Measurements from ENCODE around the gene EPN3.
A peak's percentile ranks its signal among the peaks of the same experiment; 100 is the strongest.

EPN3 gene

DNA sequence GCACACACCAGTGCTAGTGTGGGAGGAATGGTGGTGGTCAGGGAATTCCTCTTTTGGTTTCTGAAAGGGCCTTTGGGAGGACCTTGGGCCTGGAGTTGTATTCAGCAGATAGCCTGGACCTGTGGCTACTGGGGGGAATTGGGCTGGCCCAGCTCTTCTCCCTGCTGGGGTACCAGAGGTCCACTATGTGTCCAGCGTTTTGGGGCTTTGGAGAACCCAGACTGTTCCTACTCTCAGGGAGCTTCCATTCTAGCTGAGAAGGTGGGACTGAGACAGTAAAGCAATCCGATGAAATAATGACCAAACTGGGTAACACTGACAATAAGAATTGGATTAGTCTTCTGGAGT is 2.4 kb downstream of the EPN3 start:
- Histone ChIP-seq H3K9me3 (ENCODE audit: control insufficient read depth, insufficient read depth, low read length) (no peaks in the 10 kb centered on the region), H3K4me1 (ENCODE audit: insufficient read depth, low read length) (peaks cover 27% of the 10 kb centered on the region), H3K36me3 (ENCODE audit: insufficient read depth, low read length) (no peaks in the 10 kb centered on the region), H3K9ac (ENCODE audit: low read depth, low read length) (no peak overlapping the region)

DNA sequence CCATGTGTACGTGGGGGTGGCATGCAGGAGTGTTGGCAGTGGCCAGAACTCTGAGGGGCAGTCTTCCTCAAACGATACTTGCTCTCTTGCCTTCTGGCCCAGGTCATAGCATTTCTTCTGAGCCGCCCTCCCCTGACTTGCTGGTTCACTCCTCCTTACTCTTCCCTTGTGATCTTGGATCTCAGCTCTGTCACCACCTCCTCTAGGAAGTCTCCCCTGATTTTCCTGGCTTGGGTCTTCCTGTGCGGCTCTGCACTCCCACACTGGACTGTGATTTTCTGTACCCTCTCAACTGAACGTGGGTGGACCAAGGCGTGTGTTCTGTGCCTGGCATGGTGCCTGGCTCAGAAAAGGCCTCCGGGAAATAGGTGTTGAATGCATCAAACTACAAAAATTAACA is 2.9 kb downstream of the EPN3 start:
- H3K36me3 ChIP-seq (ENCODE audit: insufficient read depth, low read length), result no peaks in the 10 kb centered on the region
- no peaks in the 10 kb centered on the region for H3K9me3 ChIP-seq (ENCODE audit: control insufficient read depth, insufficient read depth, low read length)
- peaks cover 32% of the 10 kb centered on the region for H3K4me1 ChIP-seq (ENCODE audit: insufficient read depth, low read length)
- H3K9ac ChIP-seq (ENCODE audit: low read depth, low read length), result no peak overlapping the region

DNA sequence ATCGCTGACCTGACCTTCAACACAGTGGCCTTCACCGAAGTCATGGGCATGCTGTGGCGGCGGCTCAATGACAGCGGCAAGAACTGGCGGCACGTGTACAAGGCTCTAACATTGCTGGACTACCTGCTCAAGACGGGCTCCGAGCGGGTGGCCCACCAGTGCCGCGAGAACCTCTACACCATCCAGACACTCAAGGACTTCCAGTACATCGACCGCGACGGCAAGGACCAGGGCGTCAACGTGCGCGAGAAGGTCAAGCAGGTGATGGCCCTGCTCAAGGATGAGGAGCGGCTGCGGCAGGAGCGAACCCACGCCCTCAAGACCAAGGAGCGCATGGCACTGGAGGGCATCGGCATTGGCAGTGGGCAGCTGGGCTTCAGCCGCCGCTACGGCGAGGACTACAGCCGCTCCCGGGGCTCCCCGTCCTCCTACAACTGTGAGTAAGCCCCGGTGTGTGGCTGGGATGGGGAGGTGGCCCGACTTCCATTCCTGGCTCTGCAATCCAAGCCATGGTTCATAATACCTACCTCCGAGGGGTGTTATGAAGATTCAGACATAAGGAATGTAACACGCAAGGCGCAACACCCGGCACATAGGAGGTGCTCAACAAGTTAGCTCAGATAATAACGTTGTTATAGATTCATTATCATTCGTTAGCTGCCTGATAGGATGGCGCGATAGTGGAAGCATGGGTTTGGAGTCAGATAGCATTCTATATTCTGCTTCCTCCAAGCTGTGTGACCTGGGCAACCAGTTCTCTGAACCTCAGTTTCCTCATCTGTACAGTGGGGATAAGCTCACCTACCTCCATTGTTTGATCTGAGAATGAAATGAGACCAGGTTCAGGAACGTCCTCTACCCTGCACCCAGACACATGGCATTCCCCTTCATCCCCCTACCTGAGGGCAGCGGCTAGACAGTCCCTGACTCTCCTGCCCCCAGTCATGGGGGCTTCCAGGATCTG is 4.4 kb downstream of the EPN3 start:
- no peak overlapping the region for H3K9ac ChIP-seq (ENCODE audit: low read depth, low read length)

DNA sequence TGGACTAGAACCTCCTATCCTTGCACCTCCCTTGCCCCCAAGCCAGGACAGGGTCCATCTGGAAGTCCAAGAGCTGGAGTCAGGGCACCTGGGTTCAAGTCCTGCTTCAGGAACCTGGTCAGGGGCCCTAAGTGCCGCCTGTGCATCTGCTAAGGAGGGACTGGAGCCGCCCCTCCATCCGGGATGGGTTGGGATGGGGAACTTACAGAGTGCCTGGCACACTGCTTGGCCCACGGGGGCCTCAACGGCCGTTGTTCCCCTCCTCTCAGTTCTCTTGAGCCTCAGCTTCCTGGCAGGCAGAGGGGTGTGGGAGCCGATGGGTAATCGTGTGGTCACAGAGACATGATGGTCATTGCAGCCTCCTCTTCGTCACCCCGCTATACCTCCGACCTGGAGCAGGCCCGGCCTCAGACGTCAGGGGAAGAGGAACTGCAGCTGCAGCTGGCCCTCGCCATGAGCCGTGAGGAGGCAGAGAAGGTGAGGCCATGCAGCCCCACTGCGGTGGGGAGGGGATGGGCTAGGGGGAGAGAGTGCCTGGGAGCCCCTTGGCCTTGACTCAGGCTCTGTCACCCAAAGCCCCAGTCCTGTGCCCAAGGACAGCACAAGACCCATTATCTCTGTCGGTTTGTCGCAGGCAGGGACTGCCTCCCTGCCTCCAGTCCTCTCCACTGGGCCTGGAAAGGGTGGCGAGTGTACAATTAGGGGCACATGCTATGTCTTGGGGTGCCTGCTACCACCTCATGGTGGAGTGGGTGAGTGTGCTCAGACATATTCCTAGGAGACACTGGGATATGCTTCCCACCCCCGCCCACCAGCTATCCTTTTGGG is 5.4 kb downstream of the EPN3 start:
- Histone ChIP-seq H3K9me3 (ENCODE audit: control insufficient read depth, insufficient read depth, low read length) (no peaks in the 10 kb centered on the region), H3K4me1 (ENCODE audit: insufficient read depth, low read length) (peaks cover 37% of the 10 kb centered on the region), H3K9ac (ENCODE audit: low read depth, low read length) (no peak overlapping the region), H3K36me3 (ENCODE audit: insufficient read depth, low read length) (no peaks in the 10 kb centered on the region)

More for the DNA sequence above, 4.4 kb downstream of the EPN3 start:
- Histone ChIP-seq H3K9me3 (ENCODE audit: control insufficient read depth, insufficient read depth, low read length) (no peaks in the 10 kb centered on the region), H3K36me3 (ENCODE audit: insufficient read depth, low read length) (no peaks in the 10 kb centered on the region), H3K4me1 (ENCODE audit: insufficient read depth, low read length) (peaks cover 36% of the 10 kb centered on the region)

DNA sequence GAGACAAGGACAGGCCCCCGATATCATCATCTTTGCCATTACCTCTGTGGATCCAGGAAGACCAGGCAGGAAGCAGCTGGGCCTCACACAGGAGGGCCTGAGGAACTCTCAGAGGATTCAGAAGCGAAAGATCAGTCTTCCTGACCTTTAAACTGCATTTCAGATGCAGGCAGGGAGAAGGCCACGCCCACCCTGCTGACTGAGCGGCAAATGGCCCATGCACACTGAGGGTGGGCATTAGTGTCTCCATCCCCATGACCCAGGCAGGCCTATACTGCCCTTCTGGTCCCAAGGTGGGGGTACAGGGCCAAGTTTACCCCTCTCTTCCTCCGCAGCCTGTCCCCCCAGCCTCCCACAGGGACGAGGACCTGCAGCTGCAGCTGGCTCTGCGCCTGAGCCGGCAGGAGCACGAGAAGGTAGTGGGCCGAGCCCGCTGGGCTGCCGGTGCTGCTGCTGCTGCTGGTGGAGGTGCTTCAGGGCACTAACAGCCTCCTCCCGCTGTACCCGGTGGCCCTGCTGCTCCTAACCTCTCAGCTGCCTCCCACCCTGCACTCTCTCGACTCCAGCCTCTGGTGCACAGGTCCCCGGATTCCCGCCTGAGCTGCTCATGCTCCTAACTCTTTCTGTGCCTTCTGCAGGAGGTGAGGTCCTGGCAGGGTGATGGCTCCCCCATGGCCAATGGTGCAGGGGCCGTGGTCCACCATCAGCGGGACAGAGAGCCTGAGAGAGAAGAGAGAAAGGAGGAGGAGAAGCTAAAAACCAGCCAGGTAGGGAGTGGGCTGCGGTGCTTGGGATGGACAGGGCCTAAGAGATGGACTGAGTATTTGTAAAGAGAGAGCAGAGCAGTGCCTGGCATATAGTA is 6.2 kb downstream of the EPN3 start:
- Histone ChIP-seq H3K9me3 (ENCODE audit: control insufficient read depth, insufficient read depth, low read length) (no peaks in the 10 kb centered on the region), H3K4me1 (ENCODE audit: insufficient read depth, low read length) (peaks cover 37% of the 10 kb centered on the region), H3K36me3 (ENCODE audit: insufficient read depth, low read length) (no peaks in the 10 kb centered on the region), H3K9ac (ENCODE audit: low read depth, low read length) (no peak overlapping the region)

DNA sequence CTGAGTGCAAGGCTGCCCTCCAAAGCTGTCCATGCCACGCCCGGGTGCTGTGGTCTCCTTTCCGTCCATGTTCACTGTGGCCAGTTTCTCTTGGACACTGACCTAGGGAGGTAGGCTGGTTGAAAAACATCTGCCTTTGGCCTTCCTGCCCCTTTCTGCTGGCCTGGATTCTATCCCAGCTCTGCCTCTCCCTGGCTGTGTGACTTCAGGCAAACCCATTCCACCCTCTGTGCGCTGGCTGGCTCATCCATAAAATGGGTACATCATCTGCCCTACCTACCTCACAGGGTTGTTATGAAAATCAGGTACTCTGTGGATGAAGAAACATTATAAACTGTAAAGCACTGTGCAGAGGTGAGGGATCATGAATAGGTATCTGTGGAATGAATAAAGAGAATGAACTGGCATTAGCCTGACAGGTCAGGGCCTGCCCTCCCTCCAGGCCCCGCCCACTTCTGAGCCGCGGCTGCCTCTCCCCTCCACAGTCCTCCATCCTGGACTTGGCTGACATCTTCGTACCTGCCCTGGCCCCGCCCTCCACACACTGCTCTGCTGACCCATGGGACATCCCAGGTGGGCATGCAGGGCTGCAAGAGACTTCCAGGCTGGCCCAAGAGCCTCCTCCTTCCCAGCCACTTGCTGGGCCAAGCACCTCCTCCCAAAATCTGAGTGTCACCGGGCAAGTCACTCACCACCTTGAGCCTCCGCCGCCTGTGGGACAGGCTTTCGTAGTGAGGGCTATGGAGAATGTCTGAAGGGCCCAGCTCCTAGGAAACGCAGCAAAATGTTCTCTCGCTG is 7.4 kb downstream of the EPN3 start:
- H3K9ac ChIP-seq (ENCODE audit: low read depth, low read length), result no peak overlapping the region
- H3K4me1 ChIP-seq (ENCODE audit: insufficient read depth, low read length), result peaks cover 30% of the 10 kb centered on the region
- H3K36me3 ChIP-seq (ENCODE audit: insufficient read depth, low read length), result no peaks in the 10 kb centered on the region
- no peaks in the 10 kb centered on the region for H3K9me3 ChIP-seq (ENCODE audit: control insufficient read depth, insufficient read depth, low read length)

DNA sequence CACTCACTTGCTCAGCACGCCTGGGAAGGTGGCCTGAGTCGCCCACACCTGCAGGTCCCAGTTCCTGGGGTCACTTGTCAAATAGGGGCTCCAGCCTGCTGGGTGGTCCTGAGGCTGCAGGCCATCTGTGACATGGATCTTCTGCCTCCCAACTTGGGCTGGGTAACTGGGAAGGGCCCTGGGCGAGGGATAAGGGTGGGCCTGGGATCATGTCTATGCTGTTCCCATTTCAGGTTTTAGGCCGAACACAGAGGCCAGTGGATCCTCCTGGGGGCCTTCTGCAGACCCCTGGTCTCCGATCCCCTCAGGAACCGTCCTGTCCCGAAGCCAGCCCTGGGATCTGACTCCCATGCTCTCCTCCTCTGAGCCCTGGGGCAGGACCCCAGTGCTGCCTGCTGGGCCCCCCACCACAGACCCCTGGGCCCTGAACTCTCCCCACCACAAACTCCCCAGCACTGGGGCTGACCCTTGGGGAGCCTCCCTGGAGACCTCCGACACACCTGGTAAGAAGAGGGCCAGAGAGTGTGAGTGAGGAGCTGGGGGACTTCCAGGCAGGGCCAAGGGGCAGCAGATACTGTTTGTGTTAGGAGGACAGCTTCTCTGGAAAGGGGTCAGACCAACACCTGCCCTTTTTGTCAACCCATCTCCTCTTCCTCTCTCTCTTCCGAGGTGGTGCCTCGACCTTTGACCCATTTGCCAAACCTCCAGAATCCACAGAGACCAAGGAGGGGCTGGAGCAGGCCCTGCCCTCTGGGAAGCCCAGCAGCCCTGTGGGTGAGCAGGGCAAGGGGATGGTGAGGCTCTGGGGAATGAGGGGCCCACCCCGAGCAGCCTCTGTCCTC is 8.2 kb downstream of the EPN3 start:
- H3K9ac ChIP-seq (ENCODE audit: low read depth, low read length), result peak overlapping the region; percentile 78; the same call in 1 of the 2 replicates

DNA sequence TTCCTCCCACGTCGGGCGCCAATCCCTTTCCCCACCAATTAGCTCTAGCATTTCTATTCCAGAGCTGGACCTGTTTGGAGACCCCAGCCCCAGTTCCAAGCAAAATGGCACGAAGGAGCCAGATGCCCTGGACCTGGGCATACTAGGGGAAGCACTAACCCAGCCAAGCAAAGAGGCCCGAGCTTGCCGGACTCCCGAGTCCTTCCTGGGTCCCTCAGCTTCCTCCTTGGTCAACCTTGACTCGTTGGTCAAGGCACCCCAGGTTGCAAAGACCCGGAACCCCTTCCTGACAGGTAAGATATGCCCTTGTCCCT is 8.8 kb downstream of the EPN3 start:
- Histone ChIP-seq H3K9ac (ENCODE audit: low read depth, low read length) (peak overlapping the region; percentile 78), H3K9me3 (ENCODE audit: control insufficient read depth, insufficient read depth, low read length) (no peaks in the 10 kb centered on the region), H3K36me3 (ENCODE audit: insufficient read depth, low read length) (no peaks in the 10 kb centered on the region), H3K4me1 (ENCODE audit: insufficient read depth, low read length) (peaks cover 30% of the 10 kb centered on the region)

More for the DNA sequence above, 8.2 kb downstream of the EPN3 start:
- peaks cover 30% of the 10 kb centered on the region for H3K4me1 ChIP-seq (ENCODE audit: insufficient read depth, low read length)
- no peaks in the 10 kb centered on the region for H3K36me3 ChIP-seq (ENCODE audit: insufficient read depth, low read length)
- H3K9me3 ChIP-seq (ENCODE audit: control insufficient read depth, insufficient read depth, low read length), result no peaks in the 10 kb centered on the region

DNA sequence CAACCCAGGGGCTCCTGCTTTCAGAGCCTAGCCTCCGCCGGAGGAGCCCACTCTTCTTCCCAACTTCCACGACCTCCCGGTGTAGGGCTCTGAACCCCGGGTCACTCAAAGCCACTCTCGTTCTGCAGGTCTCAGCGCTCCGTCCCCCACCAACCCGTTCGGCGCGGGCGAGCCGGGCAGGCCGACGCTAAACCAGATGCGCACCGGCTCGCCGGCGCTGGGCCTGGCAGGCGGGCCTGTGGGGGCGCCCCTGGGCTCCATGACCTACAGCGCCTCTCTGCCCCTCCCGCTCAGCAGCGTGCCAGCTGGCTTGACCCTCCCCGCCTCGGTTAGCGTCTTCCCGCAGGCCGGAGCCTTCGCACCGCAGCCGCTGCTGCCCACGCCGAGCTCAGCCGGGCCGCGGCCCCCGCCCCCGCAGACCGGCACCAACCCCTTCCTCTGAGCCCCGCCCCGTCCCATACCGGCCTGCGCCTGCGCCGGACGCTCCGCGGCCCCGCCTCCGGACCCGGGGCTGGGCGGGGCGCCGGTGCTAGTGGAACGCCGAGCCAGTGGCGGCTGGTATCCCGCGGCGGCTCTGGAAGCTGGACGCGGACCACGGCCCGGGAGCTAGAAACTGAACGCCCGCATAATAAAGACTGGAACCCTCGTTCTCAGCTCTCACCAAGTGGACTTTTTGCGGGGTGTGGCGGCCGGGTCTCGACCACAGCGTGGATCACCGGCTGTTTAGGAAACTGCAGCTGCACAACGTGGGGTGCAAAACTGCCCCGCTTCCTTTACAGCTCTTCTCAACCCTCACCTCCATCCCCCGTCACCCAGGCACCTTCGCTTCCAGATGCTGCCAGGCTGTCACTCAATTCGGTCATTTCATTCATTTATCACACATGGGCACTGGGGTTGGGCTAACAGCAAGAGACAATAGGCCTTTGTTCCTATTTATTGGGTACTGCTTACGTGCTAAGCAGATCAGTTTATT is 9.5 kb downstream of the EPN3 start:
- Histone ChIP-seq H3K9ac (ENCODE audit: low read depth, low read length) (peak overlapping the region; percentile 78), H3K9me3 (ENCODE audit: control insufficient read depth, insufficient read depth, low read length) (no peaks in the 10 kb centered on the region), H3K4me1 (ENCODE audit: insufficient read depth, low read length) (peaks cover 30% of the 10 kb centered on the region), H3K36me3 (ENCODE audit: insufficient read depth, low read length) (no peaks in the 10 kb centered on the region)

DNA sequence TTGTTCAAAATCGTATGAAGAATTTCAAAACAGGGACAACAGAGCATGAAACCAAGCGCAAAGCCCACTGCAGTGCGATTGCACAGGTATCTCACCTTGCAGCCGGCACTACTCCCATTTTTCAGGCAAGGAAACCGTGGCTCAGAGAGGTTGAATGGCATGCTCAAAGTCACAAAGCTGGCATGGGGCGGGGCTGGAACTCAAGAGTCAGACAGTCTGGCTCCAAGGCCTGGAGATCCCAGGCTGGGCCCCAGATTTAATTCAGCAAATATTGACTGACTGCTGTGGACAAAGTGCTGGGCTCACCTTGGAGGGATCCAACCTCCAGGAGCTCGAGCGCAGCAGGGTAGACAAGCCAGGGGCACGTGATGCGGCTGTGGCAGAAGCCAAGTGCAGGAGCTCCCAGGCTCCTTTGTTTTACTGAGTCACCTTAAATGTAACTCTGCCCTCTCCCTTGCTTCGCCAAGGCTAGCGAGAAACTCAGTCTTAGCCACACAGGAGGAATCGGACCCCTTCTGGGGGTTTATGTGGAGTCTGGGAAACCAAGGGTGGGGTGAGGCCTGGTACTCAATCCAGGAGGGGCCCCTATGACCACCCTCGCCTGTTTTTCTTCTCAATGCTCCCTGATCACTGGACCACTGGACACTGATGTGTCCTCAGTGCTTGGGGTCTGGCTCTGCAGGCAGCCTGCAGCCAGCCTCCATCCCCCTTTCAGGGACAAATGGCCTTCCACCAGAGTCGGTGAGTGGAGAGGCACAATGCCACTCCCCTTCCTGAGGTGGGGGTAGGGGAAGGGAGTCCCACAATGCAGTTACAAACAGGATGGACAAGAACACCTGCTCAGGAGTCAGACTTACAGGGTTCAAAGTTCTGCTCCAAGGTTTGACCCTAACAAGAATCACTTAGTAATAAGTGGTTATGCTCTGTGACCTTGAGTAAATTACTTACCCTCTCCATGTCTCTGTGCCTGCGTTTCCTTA is 10.6 kb downstream of the EPN3 start:
- Histone ChIP-seq H3K4me1 (ENCODE audit: insufficient read depth, low read length) (peaks cover 34% of the 10 kb centered on the region), H3K36me3 (ENCODE audit: insufficient read depth, low read length) (no peaks in the 10 kb centered on the region), H3K9ac (ENCODE audit: low read depth, low read length) (peak overlapping the region; percentile 78; the same call in 1 of the 2 replicates), H3K9me3 (ENCODE audit: control insufficient read depth, insufficient read depth, low read length) (no peaks in the 10 kb centered on the region)

DNA sequence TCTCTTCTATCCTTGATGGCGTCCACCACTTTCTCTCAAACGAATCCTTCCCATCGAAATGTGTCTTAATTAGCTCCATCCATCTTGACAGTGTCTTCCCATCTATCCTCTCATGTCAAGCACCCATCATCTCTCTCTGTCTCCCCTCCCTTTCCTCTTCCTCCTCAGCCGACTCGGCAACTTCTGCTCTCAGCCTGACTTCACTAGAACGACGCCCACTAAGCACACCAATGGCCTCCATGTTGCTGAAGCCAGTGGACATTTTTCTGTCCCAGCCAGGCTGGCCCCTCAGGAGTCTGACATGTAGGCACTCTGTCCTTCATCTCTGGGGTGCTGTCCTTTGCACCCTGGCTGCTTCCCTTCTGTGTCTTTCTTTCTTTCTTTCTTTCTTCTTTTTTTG is 12.0 kb downstream of the EPN3 start:
- Histone ChIP-seq H3K36me3 (ENCODE audit: insufficient read depth, low read length) (no peaks in the 10 kb centered on the region), H3K9ac (ENCODE audit: low read depth, low read length) (no peak overlapping the region), H3K4me1 (ENCODE audit: insufficient read depth, low read length) (peaks cover 24% of the 10 kb centered on the region), H3K9me3 (ENCODE audit: control insufficient read depth, insufficient read depth, low read length) (no peaks in the 10 kb centered on the region)

All from ES-I3 (cell line).